HFFc6 (cell line): ENCODE data around the gene THYN1. TPM values are rescaled to one million over a fixed set of nuclear protein-coding genes. Genes with fewer than 3 reads are reported as not detected.

ENCODE experiments used
- DNase-seq: peaks from one replicate; pipeline ENCODE4 v3.0.0-alpha.2; 2018
- H3K27ac Mint-ChIP-seq: 2 replicates; pipeline ENCODE4 v1.8.0; 2020; ENCODE audit warnings: mild to moderate bottlenecking, mixed read lengths
- H3K27me3 Mint-ChIP-seq: 2 replicates; pipeline ENCODE4 v1.8.0; 2021; ENCODE audit warnings: mild to moderate bottlenecking, moderate library complexity, mixed read lengths; ENCODE audit not compliant: insufficient read depth
- H3K36me3 Mint-ChIP-seq: 2 replicates; pipeline ENCODE4 v1.8.0; 2021; ENCODE audit warnings: low read depth, mixed read lengths
- H3K4me1 Mint-ChIP-seq: 2 replicates; pipeline ENCODE4 v1.8.0; 2020; ENCODE audit warnings: low read depth, mixed read lengths
- H3K4me3 Mint-ChIP-seq: 2 replicates; pipeline ENCODE4 v1.8.0; 2020; ENCODE audit warnings: mild to moderate bottlenecking, moderate library complexity, mixed read lengths
- H3K9me3 Mint-ChIP-seq: 2 replicates; pipeline ENCODE4 v1.8.0; 2020; ENCODE audit warnings: mild to moderate bottlenecking, mixed read lengths
- long read RNA-seq: library from polyadenylated mRNA; unstranded; transcript quantifications from one replicate; pipeline ENCODE4 v2.0.0, GENCODE V29; 2019
- total RNA-seq, 6 experiments: library from RNA; stranded (reverse); fragmentation: NEBNext Ultra II Directional; extraction: Animal tissue kit (Norgen Biotek cat#: 25700); gene quantifications; 2 replicates in 1 of 6; 3 replicates in 5 of 6; pipeline ENCODE4 v1.2.3, GENCODE V29; 2021
- TF ChIP-seq, protein P1 (sequence below): fragments of 200-600 bp; sonication (generic); IDR thresholded peaks from 2 replicates; pipeline ENCODE4 v1.5.0; 2021; ENCODE audit warnings: antibody characterized with exemption, mild to moderate bottlenecking

THYN1 gene
- 10 to 100 TPM; 32.7 to 36.8 (median 34.2) TPM for total RNA-seq
- long read RNA-seq, transcript THYN1-201 (7 exons, 1,299 nt) = minor isoform, 9 of 31 reads
- long read RNA-seq, transcript THYN1-203 (8 exons, 943 nt) = minor isoform, 6 of 31 reads
- long read RNA-seq, transcript THYN1-204 (8 exons, 893 nt) = major isoform, 10 of 31 reads
- long read RNA-seq, partial matches to known transcripts = 1 of 31 reads
- long read RNA-seq, other reads (novel, unspliced or antisense) = 5 of 31 reads

DNA sequence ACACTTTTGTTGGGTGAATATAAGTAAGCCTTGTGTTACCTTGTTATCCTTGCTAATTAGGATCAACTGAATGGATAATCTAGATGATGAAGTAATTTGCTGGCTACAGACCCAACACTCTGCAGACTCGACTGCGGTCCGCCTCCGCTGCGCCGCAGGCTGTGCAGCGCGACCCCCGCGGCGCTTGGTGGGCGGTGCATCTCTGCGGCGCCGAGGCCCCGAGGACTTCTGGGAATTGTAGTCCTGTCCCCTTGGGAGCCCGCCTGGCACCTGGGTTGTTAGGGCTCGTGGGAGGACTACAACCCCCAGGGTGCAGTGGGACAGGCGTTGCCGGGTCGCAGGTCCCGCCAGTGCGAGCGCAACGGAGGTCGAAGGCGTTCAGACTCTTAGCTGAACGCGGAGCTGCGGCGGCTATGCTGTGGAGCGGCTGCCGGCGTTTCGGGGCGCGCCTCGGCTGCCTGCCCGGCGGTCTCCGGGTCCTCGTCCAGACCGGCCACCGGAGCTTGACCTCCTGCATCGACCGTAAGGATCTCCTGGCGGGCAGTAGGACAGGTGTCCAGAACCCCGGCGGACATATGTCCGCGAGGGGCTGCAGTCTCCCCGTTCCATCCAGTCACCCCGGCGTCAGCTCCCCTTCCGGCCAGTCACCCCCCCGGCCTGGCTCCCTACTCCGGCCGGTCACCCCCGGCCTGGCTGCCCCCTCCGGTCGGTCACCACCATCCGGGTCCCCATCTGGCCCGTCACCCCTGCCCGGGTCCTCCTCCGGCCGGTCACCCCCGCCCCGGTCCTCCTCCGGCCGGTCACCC is at the start of gene THYN1, which contains the start of gene ACAD8:
TSS of gene THYN1 (minus strand) at position 165 of the 806 bp plus-strand sequence. CDS start 470 bp downstream, outside the sequence.
TSS of gene ACAD8 (plus strand) at position 381 of the 806 bp plus-strand sequence. CDS start at position 414, 33 bp downstream.
- TF ChIP-seq, protein P1, sequence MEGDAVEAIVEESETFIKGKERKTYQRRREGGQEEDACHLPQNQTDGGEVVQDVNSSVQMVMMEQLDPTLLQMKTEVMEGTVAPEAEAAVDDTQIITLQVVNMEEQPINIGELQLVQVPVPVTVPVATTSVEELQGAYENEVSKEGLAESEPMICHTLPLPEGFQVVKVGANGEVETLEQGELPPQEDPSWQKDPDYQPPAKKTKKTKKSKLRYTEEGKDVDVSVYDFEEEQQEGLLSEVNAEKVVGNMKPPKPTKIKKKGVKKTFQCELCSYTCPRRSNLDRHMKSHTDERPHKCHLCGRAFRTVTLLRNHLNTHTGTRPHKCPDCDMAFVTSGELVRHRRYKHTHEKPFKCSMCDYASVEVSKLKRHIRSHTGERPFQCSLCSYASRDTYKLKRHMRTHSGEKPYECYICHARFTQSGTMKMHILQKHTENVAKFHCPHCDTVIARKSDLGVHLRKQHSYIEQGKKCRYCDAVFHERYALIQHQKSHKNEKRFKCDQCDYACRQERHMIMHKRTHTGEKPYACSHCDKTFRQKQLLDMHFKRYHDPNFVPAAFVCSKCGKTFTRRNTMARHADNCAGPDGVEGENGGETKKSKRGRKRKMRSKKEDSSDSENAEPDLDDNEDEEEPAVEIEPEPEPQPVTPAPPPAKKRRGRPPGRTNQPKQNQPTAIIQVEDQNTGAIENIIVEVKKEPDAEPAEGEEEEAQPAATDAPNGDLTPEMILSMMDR = peak; percentile 67
- Mint-ChIP-seq H3K27me3 (no peaks in the 10 kb centered on the region; the same call in 1 of the 2 replicates), H3K4me1 (peaks cover 30% of the 10 kb centered on the region), H3K9me3 (no peaks in the 10 kb centered on the region), H3K36me3 (peaks cover 8% of the 10 kb centered on the region), H3K27ac (peak within 1 kb of the TSS; percentile 79), H3K4me3 (peak within 1 kb of the TSS; percentile 94)
- peak; percentile 92 for DNase-seq

DNA sequence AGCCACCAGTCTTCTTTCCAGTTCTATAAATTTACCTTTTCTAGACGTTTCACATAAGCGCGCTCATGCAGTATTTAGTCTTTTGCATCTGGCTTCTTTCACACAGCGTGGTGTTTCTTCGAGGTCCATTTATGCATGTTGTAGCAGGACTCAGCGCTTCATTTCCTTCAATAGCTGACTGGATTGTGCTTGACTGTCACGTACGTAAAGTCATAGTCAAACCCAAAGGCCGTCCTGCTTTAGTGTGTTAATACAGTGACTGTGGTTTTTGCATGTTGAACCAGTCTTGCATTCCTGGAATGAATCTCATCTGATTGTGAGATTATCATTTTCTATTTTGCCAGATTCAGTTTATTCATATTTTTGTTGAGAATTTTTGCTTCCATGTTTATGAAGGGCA is 41.5 kb upstream of the THYN1 start:
- Mint-ChIP-seq H3K36me3 (no peaks in the 10 kb centered on the region), H3K4me3 (no peak overlapping the region), H3K4me1 (no peaks in the 10 kb centered on the region)

DNA sequence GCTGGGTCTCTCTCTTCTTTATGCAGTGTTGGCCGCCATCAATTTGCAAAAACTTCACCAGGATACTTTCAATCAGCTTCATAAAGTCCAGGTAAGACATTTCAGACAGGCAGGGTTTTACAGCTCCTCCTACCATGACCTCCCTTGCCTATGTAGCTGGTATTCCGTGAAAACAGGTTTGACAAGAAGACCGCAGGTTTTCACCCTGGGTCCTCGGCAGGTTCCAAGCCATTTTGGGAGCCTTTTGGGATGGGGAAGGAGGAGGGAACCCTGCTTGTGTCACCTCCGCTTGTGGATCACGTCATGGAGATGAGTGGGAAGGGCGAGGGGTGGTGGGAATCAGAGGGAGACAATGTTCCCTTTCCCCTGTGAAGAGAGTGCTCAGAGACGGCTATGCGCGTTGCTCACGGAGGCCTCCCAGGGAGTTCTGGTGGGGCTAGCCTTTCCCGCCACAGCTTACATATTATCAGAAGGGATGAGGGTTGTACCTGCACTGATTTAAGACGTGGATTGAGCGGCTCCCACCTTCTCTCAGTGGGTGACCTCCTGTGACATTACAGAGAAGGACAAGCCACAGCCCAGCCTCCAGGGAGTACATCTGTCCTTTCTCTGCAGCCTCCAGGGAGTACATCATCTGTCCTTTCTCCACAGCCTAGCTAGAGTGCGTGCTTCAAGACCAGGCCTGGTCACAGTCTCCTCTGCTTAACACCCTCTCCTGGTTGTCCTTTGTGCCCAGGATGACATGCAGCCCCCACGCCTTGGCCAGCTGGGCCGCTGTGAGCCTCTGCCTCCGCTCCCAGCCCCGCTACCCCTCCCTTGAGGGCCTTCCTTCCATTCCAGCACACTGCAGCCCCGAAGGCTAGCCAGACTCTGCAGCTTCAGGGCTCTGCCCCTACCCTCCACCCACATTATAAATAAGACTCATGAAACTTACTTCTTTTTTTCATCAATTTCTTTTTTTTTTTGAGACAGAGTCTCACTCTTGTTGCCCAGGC is 40.3 kb upstream of the THYN1 start:
- H3K4me3 Mint-ChIP-seq = no peak overlapping the region
- DNase-seq = no peak
- H3K27ac Mint-ChIP-seq = no peak overlapping the region
- no peaks in the 10 kb centered on the region for H3K36me3 Mint-ChIP-seq
- no peaks in the 10 kb centered on the region for H3K4me1 Mint-ChIP-seq
- H3K9me3 Mint-ChIP-seq = no peaks in the 10 kb centered on the region; the same call in 1 of the 2 replicates
- TF ChIP-seq, protein P1 = no peak
- peaks cover 5% of the 10 kb centered on the region for H3K27me3 Mint-ChIP-seq

More for the DNA sequence above, 41.5 kb upstream of the THYN1 start:
- DNase-seq = no peak
- TF ChIP-seq, protein P1 = no peak
- peaks cover 5% of the 10 kb centered on the region for H3K27me3 Mint-ChIP-seq
- no peak overlapping the region for H3K27ac Mint-ChIP-seq
- H3K9me3 Mint-ChIP-seq = no peaks in the 10 kb centered on the region; the same call in 1 of the 2 replicates

DNA sequence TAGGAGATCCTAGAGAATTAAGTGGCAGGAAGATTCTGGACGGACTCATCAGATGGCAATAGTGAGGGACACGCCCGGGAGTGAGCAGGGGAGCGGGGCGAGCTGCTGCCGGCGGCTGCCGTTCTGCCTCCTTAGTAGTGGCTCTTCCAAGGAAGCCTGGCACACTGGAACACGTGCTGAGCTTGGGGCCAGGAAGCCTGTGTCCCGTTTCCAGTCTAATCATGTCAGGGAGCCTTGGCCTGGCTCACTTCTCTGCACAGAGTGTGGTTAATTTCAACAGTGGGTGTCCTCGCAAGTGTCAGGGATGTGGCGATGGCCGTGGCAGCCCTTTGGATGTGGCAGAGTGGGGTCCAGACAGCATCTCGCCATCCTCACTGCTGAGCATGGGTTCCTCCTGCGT is 39.5 kb upstream of the THYN1 start:
- TF ChIP-seq, protein P1 = no peak
- no peak overlapping the region for H3K27ac Mint-ChIP-seq
- H3K4me1 Mint-ChIP-seq = no peaks in the 10 kb centered on the region
- no peak overlapping the region for H3K4me3 Mint-ChIP-seq
- peaks cover 9% of the 10 kb centered on the region for H3K27me3 Mint-ChIP-seq
- no peaks in the 10 kb centered on the region; the same call in 1 of the 2 replicates for H3K9me3 Mint-ChIP-seq
- DNase-seq = no peak
- no peaks in the 10 kb centered on the region for H3K36me3 Mint-ChIP-seq

DNA sequence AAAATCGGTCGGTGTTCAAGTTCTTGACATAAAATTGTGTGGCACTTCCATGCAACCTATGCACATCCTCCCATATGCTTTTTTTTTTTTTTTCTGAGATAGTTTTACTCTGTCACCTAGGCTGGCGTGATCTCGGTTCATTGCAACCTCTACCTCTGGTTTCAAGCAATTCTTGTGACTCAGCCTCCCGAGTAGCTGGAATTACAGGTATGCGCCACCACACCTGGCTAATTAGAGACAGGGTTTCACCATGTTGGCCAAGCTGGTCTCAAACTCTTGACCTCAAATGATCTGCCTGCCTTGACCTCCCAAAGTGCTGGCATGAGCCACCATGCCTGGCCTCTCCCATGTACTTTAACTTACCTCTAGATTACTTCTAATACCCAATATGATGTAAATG is 38.0 kb upstream of the THYN1 start:
- Mint-ChIP-seq H3K36me3 (no peaks in the 10 kb centered on the region), H3K4me1 (no peaks in the 10 kb centered on the region), H3K4me3 (no peak overlapping the region), H3K27me3 (peaks cover 9% of the 10 kb centered on the region), H3K27ac (no peak overlapping the region), H3K9me3 (no peaks in the 10 kb centered on the region; the same call in 1 of the 2 replicates)
- no peak for DNase-seq
- TF ChIP-seq, protein P1 = no peak
